ENCODE data around the gene GRIN2B. TPM values are rescaled to one million over a fixed set of nuclear protein-coding genes. Genes with fewer than 3 reads are reported as not detected.
A peak's percentile ranks its signal among the peaks of the same experiment; 100 is the strongest.

The GRIN2B gene
- total RNA-seq, 1 donor from 2014 or later = not detected

DNA sequence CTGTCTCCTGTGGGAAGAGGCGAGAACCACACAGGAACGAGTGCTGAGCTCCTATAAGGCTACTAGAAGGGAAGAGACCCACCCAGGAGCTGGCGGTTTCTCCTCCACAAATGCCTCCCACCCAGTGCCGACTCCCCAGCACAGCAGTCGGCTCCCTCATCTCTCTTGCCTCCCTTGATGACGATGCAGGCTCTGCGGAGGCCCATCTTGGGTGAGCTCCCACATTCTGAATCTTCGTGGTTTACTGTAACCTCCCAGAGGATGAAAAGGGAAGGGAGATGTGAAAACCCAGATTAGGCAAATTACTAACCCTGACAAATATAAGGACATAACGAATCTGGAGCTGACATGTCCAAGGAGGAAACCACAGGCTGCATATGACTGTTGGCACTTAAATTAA is 23.8 kb downstream of the GRIN2B start:
- ATAC-seq = no peak

DNA sequence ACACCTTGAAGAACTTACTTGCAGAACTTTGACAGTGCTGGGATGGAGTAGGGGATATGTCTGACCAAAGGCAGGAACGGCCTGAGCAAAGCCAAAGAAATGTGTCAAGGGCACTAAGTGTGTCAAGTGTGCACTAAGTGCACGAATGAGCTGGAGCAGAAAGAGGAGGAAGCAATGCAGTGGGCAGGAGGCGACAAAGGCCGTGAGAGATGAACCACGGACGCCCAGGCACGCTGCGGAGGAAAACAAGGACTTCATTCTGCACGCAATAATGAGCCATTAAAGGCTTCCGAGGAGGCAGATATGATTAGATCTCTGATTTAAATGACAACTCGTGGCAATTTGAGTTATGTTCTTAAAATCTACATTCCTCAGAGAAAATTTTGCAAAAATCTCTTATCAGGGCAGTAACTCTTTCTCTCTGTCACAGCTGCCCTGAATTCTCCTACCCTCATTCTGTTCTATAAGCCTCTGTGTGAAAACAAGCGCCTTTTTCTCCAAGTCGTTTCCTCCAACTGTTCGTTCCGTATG is 25.3 kb downstream of the GRIN2B start:
- no peak for ATAC-seq
- DNase-seq (ENCODE audit: low spot score) = no peak

More for the DNA sequence above, 23.8 kb downstream of the GRIN2B start:
- DNase-seq (ENCODE audit: low spot score) = no peak

- ATAC-seq = no peak
- no peak for DNase-seq (ENCODE audit: low spot score)
These were observed 29.3 kb downstream of the GRIN2B start for GRCh38 chr12:13952096-13952495.

DNA sequence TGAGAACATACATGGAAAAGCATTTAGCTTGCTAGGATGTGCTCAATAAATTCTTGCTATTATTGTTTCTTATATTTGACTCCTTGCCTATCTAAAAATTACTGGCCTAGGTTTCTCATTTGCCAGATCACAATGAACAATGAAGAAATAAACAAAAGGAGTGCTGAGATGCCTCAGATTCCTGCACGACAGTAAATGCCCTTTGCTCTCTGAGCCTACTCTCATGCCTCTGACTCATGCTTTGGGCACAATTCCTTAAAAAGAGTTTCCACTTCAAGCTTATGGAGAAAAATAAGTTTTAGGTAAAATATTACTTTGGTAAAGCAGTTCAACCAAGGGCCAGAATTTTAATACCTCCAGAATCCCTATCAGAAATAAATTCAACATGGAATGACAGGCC is 30.9 kb downstream of the GRIN2B start:
- DNase-seq (ENCODE audit: low spot score) = no peak
- ATAC-seq = peak; percentile 26

DNA sequence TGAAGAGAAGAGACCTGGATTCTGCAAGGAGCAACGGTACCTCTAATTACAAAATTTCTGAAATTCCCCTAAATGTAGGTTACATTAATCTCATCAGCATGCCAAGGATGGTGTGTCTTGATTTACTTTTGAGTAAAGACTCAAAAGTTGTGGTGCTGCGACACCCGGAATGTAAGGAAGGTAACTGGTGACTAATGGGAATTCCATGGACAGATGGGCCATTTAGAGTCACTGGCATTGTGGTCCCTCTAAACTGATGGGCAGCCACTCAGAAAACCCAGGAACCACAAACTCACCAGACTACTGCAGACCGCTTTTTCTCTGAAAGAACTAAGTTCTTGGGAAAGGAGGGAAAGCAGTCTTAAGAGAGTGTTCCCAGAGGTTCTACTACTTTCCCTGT is 32.8 kb downstream of the GRIN2B start:
- ATAC-seq (no peak), DNase-seq (ENCODE audit: low spot score) (no peak)

- no peak for ATAC-seq
- no peak for DNase-seq (ENCODE audit: low spot score)
These were observed 34.0 kb downstream of the GRIN2B start for GRCh38 chr12:13947276-13947946.

DNA sequence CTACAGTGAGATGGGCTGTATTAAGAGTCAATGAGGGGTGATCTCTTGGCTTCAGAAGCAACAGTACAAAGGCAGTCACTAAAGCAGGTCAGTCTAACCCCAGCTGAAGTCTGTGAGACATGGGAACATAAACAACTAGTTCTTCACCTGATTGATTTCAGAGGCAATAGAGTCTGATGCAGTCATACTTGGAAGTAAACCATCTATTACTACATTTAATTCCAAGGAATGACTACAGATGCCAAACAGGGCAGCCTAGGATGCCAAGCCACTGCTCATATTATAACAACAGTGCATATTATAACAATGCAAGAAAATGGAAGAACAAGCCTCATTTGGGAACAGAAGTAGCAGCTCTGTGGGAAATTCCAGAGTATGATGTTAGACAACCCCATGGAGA is 35.8 kb downstream of the GRIN2B start:
- no peak for ATAC-seq

GRCh38 chr12:13945236-13945635 is 36.2 kb downstream of the GRIN2B start:
- ATAC-seq = no peak
- DNase-seq (ENCODE audit: low spot score) = no peak

More for the DNA sequence above, 35.8 kb downstream of the GRIN2B start:
- DNase-seq (ENCODE audit: low spot score) = no peak

GRCh38 chr12:13942826-13943225 is 38.6 kb downstream of the GRIN2B start:
- DNase-seq (ENCODE audit: low spot score) (no peak), ATAC-seq (no peak)

DNA sequence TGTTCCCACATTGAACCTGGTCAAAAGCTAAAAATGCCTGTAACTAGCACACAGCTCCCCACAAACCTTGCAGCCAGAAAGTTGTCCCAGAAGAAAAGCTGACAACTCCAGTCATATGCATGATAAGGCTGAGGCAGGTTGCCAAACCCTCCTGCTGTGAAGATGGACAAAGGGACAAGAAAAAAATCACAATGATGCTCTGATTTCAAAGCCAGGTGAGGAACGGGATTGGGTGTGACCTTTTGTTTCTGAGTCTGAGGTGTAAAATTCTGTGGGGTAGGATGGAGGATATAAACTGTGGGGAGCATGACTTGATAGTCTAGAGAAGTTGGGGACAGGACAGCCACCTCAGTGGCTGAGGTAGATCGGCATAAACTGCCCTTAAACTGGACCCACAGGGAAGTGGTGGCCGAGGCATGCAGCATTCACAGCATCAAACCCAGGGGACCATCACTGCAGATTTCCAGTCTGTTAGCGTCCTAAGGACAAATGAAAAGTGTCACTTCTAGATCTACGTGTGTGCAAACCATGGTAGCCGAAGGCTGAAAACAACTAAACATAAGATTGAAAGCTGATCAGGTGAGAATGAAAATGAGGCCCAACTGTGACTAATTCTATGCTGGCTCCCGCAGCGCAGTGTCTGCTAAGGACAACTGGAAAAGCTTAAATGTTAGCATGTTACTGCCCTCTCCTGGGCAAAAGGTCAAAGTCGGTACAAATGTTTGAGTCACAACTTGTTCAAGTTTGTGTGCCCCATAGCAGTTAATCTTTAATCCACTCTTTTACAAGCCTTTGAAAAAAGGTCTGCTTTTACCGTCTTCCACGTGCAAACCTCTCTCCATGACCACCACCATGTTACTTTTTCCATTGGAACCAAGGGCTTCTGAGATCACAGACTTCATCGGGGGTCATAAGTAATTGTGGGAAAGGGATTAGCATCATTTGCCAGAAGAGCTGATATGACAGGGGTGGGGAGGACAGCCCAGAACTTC is 39.8 kb downstream of the GRIN2B start:
- ATAC-seq = peak; percentile 99
- DNase-seq (ENCODE audit: low spot score) = peak; percentile 66

DNA sequence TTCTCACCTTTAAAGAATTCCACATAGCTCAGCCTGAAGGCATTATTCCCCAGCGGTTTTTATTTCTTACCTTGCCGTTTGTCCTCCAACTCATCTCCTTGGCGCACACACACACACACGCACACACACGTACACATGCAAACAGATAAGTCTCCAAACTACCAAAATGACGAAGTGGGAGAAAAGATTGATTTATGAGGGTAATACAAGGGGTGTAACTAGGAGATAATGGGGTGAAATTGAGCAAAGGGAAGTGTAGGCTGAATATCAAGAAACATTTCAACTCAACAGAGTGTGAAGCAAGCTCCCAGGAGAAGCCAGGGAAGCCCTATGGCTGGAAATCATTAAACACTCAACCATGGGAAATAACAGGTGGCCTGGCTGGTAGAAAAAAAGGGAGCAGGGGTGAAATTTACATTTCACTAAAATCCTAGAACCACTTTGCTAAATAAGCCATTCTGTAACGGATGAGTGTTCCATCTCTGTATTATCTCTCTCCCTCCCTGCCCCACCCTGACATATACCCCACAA is 41.0 kb downstream of the GRIN2B start:
- ATAC-seq = no peak
- DNase-seq (ENCODE audit: low spot score) = no peak

GRCh38 chr12:13937735-13938134 is 43.7 kb downstream of the GRIN2B start:
- no peak for ATAC-seq
- DNase-seq (ENCODE audit: low spot score) = no peak

DNA sequence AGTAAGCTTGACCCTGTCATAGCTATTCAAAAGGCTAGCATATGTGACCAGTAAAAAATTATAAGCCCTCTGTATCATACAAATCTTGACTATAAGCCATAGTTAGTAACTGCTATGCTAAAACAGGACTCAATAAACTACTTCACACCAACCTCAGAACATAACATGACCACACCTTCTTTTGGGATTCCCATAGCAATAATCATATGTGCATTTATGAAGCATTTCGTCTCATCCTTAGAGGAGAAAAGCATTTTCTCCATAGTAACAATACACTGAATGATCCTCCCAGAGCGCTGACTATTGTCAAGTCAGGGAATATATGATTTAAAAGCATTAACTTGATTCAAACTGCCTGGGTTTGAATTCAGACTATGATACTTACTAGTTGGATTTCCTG is 46.2 kb downstream of the GRIN2B start:
- ATAC-seq = no peak
- no peak for DNase-seq (ENCODE audit: low spot score)
